Activated CD8-positive, alpha-beta T cell treated with anti-CD3 and anti-CD28 coated beads for 36 hours (primary cell): Measurements from ENCODE around the gene TMEM52B. TPM values are rescaled to one million over a fixed set of nuclear protein-coding genes. Genes with fewer than 3 reads are reported as not detected.

Experiments used
- ATAC-seq: fragments of 200-7000 bp; cut with Tn5 transposase; one replicate; pipeline ENCODE4 v1.10.0; 2021; ENCODE audit warnings: mild to moderate bottlenecking, moderate library complexity
- CTCF ChIA-PET: fragments of 350-600 bp; sonication (Branson Sonifier 250); formaldehyde crosslinking; loops from one replicate; lab custom pipeline; 2021; ENCODE audit warnings: antibody characterized with exemption; lab: Charles Lee
- POLR2A ChIA-PET: fragments of 350-600 bp; sonication (Branson Sonifier 250); formaldehyde crosslinking; loops from one replicate; lab custom pipeline; 2021; ENCODE audit warnings: antibody characterized with exemption; lab: Charles Lee
- DNase-seq: peaks from one replicate; pipeline ENCODE4 v3.0.0-alpha.2; 2020
- H3K27ac Mint-ChIP-seq: one replicate; pipeline ENCODE4 v1.8.0; 2021; ENCODE audit warnings: mild to moderate bottlenecking, mixed read lengths
- H3K27me3 Mint-ChIP-seq: one replicate; pipeline ENCODE4 v1.8.0; 2021; ENCODE audit warnings: mixed read lengths
- H3K36me3 Mint-ChIP-seq: one replicate; pipeline ENCODE4 v1.8.0; 2021; ENCODE audit warnings: low read depth, mixed read lengths
- H3K4me1 Mint-ChIP-seq: one replicate; pipeline ENCODE4 v1.8.0; 2021; ENCODE audit warnings: low read depth, mixed read lengths
- H3K4me3 Mint-ChIP-seq: one replicate; pipeline ENCODE4 v1.8.0; 2021; ENCODE audit warnings: mild to moderate bottlenecking, moderate library complexity, mixed read lengths
- H3K9me3 Mint-ChIP-seq: one replicate; pipeline ENCODE4 v1.8.0; 2021; ENCODE audit warnings: mixed read lengths
- intact Hi-C: fragments of 100-400 bp; cut with micrococcal nuclease; formaldehyde crosslinking; loops from one replicate; pipeline ENCODE4 v1.10.0; 2022
- total RNA-seq, 2 experiments: library from RNA; stranded (reverse); gene quantifications; one replicate each; pipeline ENCODE4 v1.2.3, GENCODE V29; 2021
- TF ChIP-seq, protein P1 (sequence below): fragments of 200-600 bp; IDR thresholded peaks from one replicate; pipeline ENCODE4 v1.8.0; 2022; ENCODE audit warnings: antibody characterized with exemption, mild to moderate bottlenecking

The TMEM52B gene
- total RNA-seq, 2 experiments from 2014 or later: not detected

DNA sequence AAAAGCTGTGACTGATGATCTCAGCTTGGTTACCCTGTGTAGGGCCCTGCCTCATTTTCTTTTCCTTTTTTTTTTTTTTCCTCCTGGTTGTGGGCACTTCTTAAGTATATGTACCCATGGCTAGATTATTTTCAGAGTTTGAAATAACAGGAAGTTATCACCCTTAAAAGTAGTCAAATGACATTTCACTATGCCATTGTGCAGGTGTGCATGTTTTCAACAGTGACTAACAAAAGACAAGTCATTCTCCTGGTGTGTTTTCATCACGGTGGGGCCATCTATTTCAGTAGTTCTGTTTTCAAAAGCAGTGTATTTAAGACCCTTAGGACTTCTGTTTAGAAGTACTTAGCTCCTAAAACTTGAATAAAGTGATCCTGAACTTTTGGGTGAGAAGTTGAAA lies 48.8 kb downstream of the TMEM52B start:
- Mint-ChIP-seq H3K4me1 (peaks cover 11% of the 10 kb centered on the region), H3K9me3 (peaks cover 1% of the 10 kb centered on the region), H3K27me3 (no peaks in the 10 kb centered on the region), H3K27ac (peak overlapping the region; percentile 51), H3K4me3 (no peak overlapping the region), H3K36me3 (peaks cover 16% of the 10 kb centered on the region)
- TF ChIP-seq, protein P1, sequence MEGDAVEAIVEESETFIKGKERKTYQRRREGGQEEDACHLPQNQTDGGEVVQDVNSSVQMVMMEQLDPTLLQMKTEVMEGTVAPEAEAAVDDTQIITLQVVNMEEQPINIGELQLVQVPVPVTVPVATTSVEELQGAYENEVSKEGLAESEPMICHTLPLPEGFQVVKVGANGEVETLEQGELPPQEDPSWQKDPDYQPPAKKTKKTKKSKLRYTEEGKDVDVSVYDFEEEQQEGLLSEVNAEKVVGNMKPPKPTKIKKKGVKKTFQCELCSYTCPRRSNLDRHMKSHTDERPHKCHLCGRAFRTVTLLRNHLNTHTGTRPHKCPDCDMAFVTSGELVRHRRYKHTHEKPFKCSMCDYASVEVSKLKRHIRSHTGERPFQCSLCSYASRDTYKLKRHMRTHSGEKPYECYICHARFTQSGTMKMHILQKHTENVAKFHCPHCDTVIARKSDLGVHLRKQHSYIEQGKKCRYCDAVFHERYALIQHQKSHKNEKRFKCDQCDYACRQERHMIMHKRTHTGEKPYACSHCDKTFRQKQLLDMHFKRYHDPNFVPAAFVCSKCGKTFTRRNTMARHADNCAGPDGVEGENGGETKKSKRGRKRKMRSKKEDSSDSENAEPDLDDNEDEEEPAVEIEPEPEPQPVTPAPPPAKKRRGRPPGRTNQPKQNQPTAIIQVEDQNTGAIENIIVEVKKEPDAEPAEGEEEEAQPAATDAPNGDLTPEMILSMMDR: no peak
- ChIA-PET POLR2A (interaction anchor here (1.4 to 1.5 kb wide), 2 partner anchors 14 to 93 kb away, joined by 4 to 9 read pairs; no protein-coding TSS in a partner anchor), CTCF (interaction anchor here (1.0 to 2.4 kb wide), 4 partner anchors 8 to 74 kb away, joined by 3 to 10 read pairs (median 3); partner anchors contain the start of gene GABARAPL1)
- intact Hi-C loops: no loop called here
- DNase-seq (no peak), ATAC-seq (peak; percentile 84)

GRCh38 chr12:10234562-10234961 lies 55.7 kb downstream of the TMEM52B start:
- Mint-ChIP-seq H3K4me3 (no peak overlapping the region), H3K9me3 (peaks cover 14% of the 10 kb centered on the region), H3K36me3 (peaks cover 9% of the 10 kb centered on the region), H3K4me1 (peaks cover 10% of the 10 kb centered on the region), H3K27ac (no peak overlapping the region), H3K27me3 (no peaks in the 10 kb centered on the region)
- TF ChIP-seq, protein P1: no peak
- DNase-seq: no peak
- no peak for ATAC-seq
- ChIA-PET CTCF (interaction anchor here (1.3 to 4.5 kb wide), 5 partner anchors 11 to 332 kb away, joined by 4 to 36 read pairs (median 9); partner anchors contain the start of gene KLRD1), POLR2A (no interaction called here)
- intact Hi-C loops: loop anchor here (2.0 to 10.0 kb wide), 2 partner anchors 130 to 440 kb away; partner anchors contain the start of gene STYK1

DNA sequence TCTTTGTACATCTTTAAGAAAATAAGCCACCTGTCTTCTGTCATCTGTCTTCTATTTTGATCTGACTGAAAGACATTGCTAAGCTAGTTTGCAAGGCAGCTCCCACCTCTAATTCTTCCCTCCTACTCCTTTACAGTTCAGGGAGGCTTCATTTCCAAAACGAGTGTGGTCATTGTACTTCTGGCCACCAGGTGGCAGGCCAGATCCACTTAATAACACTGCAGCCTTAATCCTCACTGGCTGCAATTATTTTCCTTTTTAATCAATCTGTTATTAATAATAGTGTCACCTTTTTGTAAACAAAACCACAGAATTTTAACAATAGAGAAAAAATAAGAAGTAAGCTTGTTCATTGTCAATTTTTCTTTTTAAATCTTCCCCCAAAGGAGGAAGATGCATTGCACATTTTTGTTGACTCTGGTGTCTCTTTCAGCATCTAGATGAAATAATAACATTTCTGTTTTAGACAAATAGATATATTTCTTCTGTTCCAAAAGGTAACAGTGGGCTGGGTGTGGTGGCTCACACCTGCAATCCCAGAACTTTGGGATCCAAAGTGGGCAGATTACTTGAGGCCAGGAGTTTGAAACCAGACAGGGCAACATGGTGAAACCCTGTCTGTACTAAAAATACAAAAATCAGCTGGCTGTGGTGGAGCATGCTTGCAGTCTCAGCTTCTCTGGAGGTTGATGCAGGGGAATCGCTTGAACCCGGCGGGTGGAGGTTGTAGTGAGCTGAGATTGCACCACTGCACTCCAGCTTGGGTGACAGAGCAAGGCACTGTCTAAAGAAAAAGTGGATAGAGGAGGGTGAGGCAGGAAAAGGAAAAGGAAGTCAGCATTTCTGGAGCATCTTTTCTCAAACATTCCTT lies 57.2 kb downstream of the TMEM52B start:
- ChIA-PET POLR2A (interaction anchor here (0.6 to 1.3 kb wide), 3 partner anchors 57 to 90 kb away, joined by 3 read pairs; no protein-coding TSS in a partner anchor), CTCF (interaction anchor here (0.6 to 4.5 kb wide), 51 partner anchors 8 to 514 kb away, joined by 3 to 36 read pairs (median 4); partner anchors contain the start of genes KLRD1 and STYK1)
- ATAC-seq (peak; percentile 82), DNase-seq (peak; percentile 58)
- peaks cover 10% of the 10 kb centered on the region for H3K4me1 Mint-ChIP-seq
- peaks cover 9% of the 10 kb centered on the region for H3K36me3 Mint-ChIP-seq
- no peak overlapping the region for H3K4me3 Mint-ChIP-seq
- peaks cover 14% of the 10 kb centered on the region for H3K9me3 Mint-ChIP-seq
- H3K27ac Mint-ChIP-seq: peak overlapping the region; percentile 32
- TF ChIP-seq, protein P1: peak; percentile 96
- intact Hi-C loops: loop anchor here (2.0 to 10.0 kb wide), 4 partner anchors 129 to 439 kb away; partner anchors contain the start of gene STYK1
- no peaks in the 10 kb centered on the region for H3K27me3 Mint-ChIP-seq

DNA sequence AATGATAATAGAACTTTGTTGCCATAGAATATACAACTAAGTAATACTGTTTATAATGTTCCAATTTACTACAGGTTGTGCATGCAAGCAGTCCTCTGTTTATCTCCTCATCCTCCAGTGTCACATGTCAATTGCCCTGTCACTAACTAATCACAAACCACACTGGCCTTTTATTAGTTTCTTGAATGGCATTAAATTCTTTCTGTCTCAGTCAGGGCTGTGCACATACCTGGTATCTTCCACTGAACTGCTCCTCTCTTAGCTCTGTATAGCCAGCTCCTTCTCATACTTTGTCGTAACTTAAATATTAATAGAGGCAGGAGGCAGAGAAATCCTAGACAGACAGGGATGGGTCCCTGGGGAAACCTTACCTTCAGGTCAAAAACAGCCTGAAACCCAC lies 57.9 kb downstream of the TMEM52B start:
- ChIA-PET CTCF (interaction anchor here (0.7 to 4.5 kb wide), 30 partner anchors 8 to 514 kb away, joined by 3 to 36 read pairs (median 6); no protein-coding TSS in a partner anchor), POLR2A (interaction anchor here (1.1 to 1.3 kb wide), 2 partner anchors 56 to 64 kb away, joined by 3 read pairs; no protein-coding TSS in a partner anchor)
- peaks cover 9% of the 10 kb centered on the region for H3K36me3 Mint-ChIP-seq
- peaks cover 14% of the 10 kb centered on the region for H3K9me3 Mint-ChIP-seq
- H3K27me3 Mint-ChIP-seq: no peaks in the 10 kb centered on the region
- TF ChIP-seq, protein P1: no peak
- peaks cover 13% of the 10 kb centered on the region for H3K4me1 Mint-ChIP-seq
- ATAC-seq: no peak
- no peak overlapping the region for H3K4me3 Mint-ChIP-seq
- DNase-seq: no peak
- intact Hi-C loops: loop anchor here (2.0 to 10.0 kb wide), 3 partner anchors 128 to 326 kb away; no protein-coding TSS in a partner anchor
- H3K27ac Mint-ChIP-seq: no peak overlapping the region
